Measurements from ENCODE around the gene KCNQ5.

Gene KCNQ5

DNA sequence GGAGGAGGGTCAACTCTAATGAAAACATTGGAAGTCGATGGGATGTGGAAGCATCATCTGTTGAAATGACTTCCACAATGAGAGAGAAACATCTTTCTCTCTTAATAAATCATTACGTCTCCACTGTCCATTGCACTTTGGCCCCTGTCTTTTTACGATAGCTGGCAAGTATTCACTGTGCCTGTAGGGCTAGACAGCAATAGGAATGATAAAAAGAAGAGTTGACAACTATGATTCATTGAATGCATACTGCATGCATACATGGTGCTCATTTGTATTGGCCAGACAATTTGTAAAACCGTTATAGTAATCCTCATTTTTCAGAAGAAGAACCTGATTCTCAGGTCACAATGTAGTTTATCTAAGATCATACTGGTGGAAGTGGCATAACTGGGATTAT, 220.3 kb downstream of the KCNQ5 start:
- TF ChIP-seq, protein P1, sequence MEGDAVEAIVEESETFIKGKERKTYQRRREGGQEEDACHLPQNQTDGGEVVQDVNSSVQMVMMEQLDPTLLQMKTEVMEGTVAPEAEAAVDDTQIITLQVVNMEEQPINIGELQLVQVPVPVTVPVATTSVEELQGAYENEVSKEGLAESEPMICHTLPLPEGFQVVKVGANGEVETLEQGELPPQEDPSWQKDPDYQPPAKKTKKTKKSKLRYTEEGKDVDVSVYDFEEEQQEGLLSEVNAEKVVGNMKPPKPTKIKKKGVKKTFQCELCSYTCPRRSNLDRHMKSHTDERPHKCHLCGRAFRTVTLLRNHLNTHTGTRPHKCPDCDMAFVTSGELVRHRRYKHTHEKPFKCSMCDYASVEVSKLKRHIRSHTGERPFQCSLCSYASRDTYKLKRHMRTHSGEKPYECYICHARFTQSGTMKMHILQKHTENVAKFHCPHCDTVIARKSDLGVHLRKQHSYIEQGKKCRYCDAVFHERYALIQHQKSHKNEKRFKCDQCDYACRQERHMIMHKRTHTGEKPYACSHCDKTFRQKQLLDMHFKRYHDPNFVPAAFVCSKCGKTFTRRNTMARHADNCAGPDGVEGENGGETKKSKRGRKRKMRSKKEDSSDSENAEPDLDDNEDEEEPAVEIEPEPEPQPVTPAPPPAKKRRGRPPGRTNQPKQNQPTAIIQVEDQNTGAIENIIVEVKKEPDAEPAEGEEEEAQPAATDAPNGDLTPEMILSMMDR (IDR thresholded peaks at IDR 0.05; ENCODE audit: insufficient read depth, missing control alignments): no peak
- FAIRE-seq (no peak), DNase-seq (ENCODE audit: insufficient read length, low spot score) (no peak)

DNA sequence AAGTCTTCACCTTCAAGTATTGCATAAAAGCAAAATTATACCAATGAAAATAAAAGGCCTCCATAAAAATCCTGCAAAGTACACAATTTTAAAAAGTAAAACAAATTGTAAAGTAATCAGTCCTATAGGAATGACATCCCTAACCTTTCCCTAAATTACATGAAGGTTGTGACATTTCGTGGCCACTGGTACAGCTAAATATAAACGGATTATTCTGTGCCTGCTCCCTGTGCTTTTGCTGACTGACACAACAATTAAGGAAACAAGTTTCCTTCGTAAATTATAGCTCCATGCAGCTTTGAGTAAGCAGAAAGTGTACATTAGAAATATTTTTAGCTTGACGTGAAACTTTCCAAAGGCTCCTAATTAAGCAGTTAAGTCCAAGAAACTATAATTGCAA, 222.8 kb downstream of the KCNQ5 start:
- TF ChIP-seq, protein P1 (IDR thresholded peaks at IDR 0.05; ENCODE audit: insufficient read depth, missing control alignments): no peak
- DNase-seq (ENCODE audit: insufficient read length, low spot score): no peak
- no peak for FAIRE-seq

DNA sequence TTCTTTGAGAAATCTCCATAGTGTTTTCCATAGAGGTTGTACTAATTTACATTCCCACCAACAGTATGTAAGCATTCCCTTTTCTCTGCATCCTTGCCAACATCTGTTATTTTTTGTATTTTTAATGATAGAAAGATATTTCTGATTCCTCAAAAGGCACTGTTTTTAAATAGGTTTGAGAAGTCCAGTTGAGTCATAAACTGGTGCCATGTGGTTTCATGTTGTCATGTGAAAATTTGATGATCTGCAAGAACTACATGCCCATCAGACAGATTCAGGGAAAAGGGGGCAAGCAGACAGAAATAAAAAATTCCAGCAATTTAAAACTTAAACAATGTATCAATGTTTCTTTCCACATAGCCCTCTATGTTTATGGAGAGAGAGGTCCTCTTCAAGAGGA, 227.5 kb downstream of the KCNQ5 start:
- FAIRE-seq: no peak
- DNase-seq (ENCODE audit: insufficient read length, low spot score): no peak
- TF ChIP-seq, protein P1 (IDR thresholded peaks at IDR 0.05; ENCODE audit: insufficient read depth, missing control alignments): no peak

DNA sequence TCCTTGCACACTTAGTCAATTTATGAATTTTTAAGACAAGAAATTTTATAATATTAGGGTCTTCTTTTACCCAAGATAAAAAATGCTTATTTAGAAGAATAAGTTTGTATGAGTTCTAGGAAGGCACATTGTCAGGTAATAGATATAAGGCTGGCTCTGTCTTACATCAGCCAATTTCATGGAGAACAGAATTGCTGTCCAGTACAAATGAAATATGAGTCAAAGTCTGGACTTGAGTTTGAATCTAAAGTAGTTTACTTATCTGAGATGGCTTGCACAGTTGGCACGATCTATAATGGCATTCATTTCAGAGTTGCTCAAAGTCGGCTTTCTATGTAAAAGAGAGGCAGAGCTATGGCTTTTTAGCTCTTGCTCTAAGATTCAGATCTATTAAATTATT, 228.2 kb downstream of the KCNQ5 start:
- TF ChIP-seq, protein P1 (IDR thresholded peaks at IDR 0.05; ENCODE audit: insufficient read depth, missing control alignments): no peak
- no peak for FAIRE-seq
- DNase-seq (ENCODE audit: insufficient read length, low spot score): no peak

DNA sequence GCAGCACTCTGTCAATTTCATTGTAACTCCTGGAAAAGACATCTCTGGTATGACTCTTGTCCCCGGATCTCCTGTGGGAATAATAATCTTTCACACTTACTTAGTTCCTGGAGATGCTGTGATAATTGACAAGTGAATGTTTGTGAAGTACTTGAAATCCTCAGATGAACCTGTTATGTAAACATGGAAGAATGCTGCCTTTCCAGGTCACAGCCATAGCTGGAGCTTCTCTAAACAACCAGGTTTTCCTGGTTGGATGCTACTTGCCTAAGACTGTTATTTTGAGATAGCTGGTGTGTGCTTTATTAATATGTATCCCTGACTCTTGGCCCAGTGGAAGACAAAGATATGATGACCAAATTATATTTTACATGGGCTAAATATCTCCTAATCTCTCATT, 228.6 kb downstream of the KCNQ5 start:
- TF ChIP-seq, protein P1 (IDR thresholded peaks at IDR 0.05; ENCODE audit: insufficient read depth, missing control alignments): no peak
- FAIRE-seq (no peak), DNase-seq (ENCODE audit: insufficient read length, low spot score) (no peak)

DNA sequence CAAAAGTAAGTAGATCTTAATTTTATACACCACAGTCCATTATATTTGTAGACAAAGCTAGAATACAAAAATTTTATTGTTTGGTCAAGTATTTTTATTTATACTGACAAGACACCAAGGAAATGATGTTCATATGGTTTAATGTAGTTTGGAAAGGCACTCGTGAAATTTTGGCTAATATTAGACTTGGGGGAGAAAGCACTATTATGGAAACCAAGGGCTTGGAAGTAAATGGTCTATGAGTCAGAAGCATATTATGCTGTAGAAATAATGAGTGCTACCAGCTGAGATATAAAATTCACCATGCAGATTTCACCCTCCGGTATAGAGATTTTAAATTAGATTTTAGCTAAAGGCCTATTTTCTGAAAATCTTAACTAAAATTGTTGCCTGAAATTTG, 233.6 kb downstream of the KCNQ5 start:
- TF ChIP-seq, protein P1 (IDR thresholded peaks at IDR 0.05; ENCODE audit: insufficient read depth, missing control alignments): no peak
- no peak for FAIRE-seq

DNA sequence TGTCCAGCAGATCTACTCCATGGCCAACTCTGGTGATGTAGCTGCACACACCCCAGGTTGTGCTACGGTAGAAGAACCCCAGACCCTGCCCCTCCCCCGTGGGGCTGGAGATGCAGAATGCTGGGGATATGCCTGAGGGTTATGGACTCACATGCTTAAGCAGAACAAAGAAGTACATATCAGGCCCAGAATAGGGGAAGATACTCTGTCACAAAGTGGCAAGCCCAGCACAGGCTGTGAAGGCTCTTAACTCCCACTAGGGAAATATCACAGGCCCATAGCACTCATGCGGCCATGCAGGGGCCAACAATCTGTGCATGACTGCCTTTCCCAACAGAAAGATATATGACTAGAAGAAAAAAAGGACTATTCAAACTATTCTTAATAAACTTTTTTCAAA, 234.9 kb downstream of the KCNQ5 start:
- FAIRE-seq (no peak), DNase-seq (ENCODE audit: insufficient read length, low spot score) (no peak)
- TF ChIP-seq, protein P1 (IDR thresholded peaks at IDR 0.05; ENCODE audit: insufficient read depth, missing control alignments): no peak

More for the DNA sequence above, 233.6 kb downstream of the KCNQ5 start:
- DNase-seq (ENCODE audit: insufficient read length, low spot score): no peak

Data from D721Med (cell line).